GM19035 (cell line): ENCODE measurements around the gene ILF2.
A peak's percentile ranks its signal among the peaks of the same experiment; 100 is the strongest.
"Not testable (repeated sequence)": the region's sequence is repeated elsewhere in the genome, so short reads cannot be mapped to it uniquely, and the experiment has no call there.

ENCODE experiments used
- ATAC-seq: cut with Tn5 transposase; IDR thresholded peaks from one replicate; pipeline ENCODE4 v1.9.1; 2021; ENCODE audit not compliant: unreplicated experiment

The ILF2 gene

GRCh38 chr1:153670859-153671627, at the start of gene ILF2:
TSS of gene ILF2 (minus strand) at chr1:153670993. CDS start at chr1:153670922, 71 bp downstream.
- peak; percentile 97 for ATAC-seq

GRCh38 chr1:153717330-153717729, 46.5 kb upstream of the ILF2 start:
- no peak for ATAC-seq

- not testable (repeated sequence) for ATAC-seq
Measured at GRCh38 chr1:153716211-153716610, 45.4 kb upstream of the ILF2 start.

GRCh38 chr1:153711026-153711425, 40.2 kb upstream of the ILF2 start:
- no peak for ATAC-seq

GRCh38 chr1:153705484-153705883, 34.7 kb upstream of the ILF2 start:
- ATAC-seq = no peak

GRCh38 chr1:153699768-153700167, 29.0 kb upstream of the ILF2 start:
- no peak for ATAC-seq

- ATAC-seq = no peak
Measured at GRCh38 chr1:153698923-153699714, 28.3 kb upstream of the ILF2 start.

GRCh38 chr1:153698020-153698922, 27.5 kb upstream of the ILF2 start:
- ATAC-seq = no peak

GRCh38 chr1:153697191-153698019, 26.6 kb upstream of the ILF2 start:
- no peak for ATAC-seq

GRCh38 chr1:153696741-153697140, 25.9 kb upstream of the ILF2 start:
- no peak for ATAC-seq

- no peak for ATAC-seq
Measured at GRCh38 chr1:153693466-153693865, 22.7 kb upstream of the ILF2 start.

GRCh38 chr1:153688736-153689328, 18.0 kb upstream of the ILF2 start:
- ATAC-seq = no peak

- ATAC-seq = no peak
Measured at GRCh38 chr1:153688276-153688675, 17.5 kb upstream of the ILF2 start.

- ATAC-seq = no peak
Measured at GRCh38 chr1:153687346-153688125, 16.7 kb upstream of the ILF2 start.

GRCh38 chr1:153685544-153686340, 14.9 kb upstream of the ILF2 start:
- ATAC-seq = no peak

- no peak for ATAC-seq
Measured at GRCh38 chr1:153684892-153685291, 14.1 kb upstream of the ILF2 start.

GRCh38 chr1:153683854-153684253, 13.1 kb upstream of the ILF2 start:
- ATAC-seq = no peak

- no peak for ATAC-seq
Measured at GRCh38 chr1:153682730-153683129, 11.9 kb upstream of the ILF2 start.

GRCh38 chr1:153680120-153680403, 9.3 kb upstream of the ILF2 start:
- ATAC-seq = no peak
